Measurements from ENCODE around the gene PFKFB3.
"Not testable (repeated sequence)": the region's sequence is repeated elsewhere in the genome, so short reads cannot be mapped to it uniquely, and the experiment has no call there.

Gene PFKFB3

GRCh38 chr10:6178581-6178980 is 24.2 kb upstream of the PFKFB3 start:
- no peak for DNase-seq (ENCODE audit: low spot score)

GRCh38 chr10:6179078-6179477 is 23.7 kb upstream of the PFKFB3 start:
- DNase-seq (ENCODE audit: low spot score): no peak

GRCh38 chr10:6180480-6181110 is 22.1 kb upstream of the PFKFB3 start:
- DNase-seq (ENCODE audit: low spot score): no peak

GRCh38 chr10:6181249-6181648 is 21.5 kb upstream of the PFKFB3 start:
- DNase-seq (ENCODE audit: low spot score): no peak

GRCh38 chr10:6182454-6183098 is 20.2 kb upstream of the PFKFB3 start:
- no peak for DNase-seq (ENCODE audit: low spot score)

GRCh38 chr10:6185039-6185716 is 17.6 kb upstream of the PFKFB3 start:
- no peak for DNase-seq (ENCODE audit: low spot score)

- no peak for DNase-seq (ENCODE audit: low spot score)
Measured at GRCh38 chr10:6186894-6187256, 15.9 kb upstream of the PFKFB3 start.

- DNase-seq (ENCODE audit: low spot score): no peak
Measured at GRCh38 chr10:6187278-6187677, 15.5 kb upstream of the PFKFB3 start.

GRCh38 chr10:6190033-6190432 is 12.7 kb upstream of the PFKFB3 start:
- not testable (repeated sequence) for DNase-seq (ENCODE audit: low spot score)

GRCh38 chr10:6191147-6191546 is 11.6 kb upstream of the PFKFB3 start:
- no peak for DNase-seq (ENCODE audit: low spot score)

GRCh38 chr10:6191569-6191968 is 11.2 kb upstream of the PFKFB3 start:
- DNase-seq (ENCODE audit: low spot score): no peak

GRCh38 chr10:6193342-6193741 is 9.4 kb upstream of the PFKFB3 start:
- not testable (repeated sequence) for DNase-seq (ENCODE audit: low spot score)

GRCh38 chr10:6194311-6194710 is 8.4 kb upstream of the PFKFB3 start:
- DNase-seq (ENCODE audit: low spot score): no peak

- DNase-seq (ENCODE audit: low spot score): peak; percentile 64
Measured at GRCh38 chr10:6195376-6195775, 7.4 kb upstream of the PFKFB3 start.

- DNase-seq (ENCODE audit: low spot score): no peak
Measured at GRCh38 chr10:6195846-6196245, 6.9 kb upstream of the PFKFB3 start.

- DNase-seq (ENCODE audit: low spot score): not testable (repeated sequence)
Measured at GRCh38 chr10:6196524-6196923, 6.2 kb upstream of the PFKFB3 start.

GRCh38 chr10:6197321-6197720 is 5.4 kb upstream of the PFKFB3 start:
- no peak for DNase-seq (ENCODE audit: low spot score)

- no peak for DNase-seq (ENCODE audit: low spot score)
Measured at GRCh38 chr10:6198171-6198570, 4.6 kb upstream of the PFKFB3 start.

GRCh38 chr10:6199131-6199733 is 3.5 kb upstream of the PFKFB3 start:
- no peak for DNase-seq (ENCODE audit: low spot score)

GRCh38 chr10:6200440-6200733 is 2.3 kb upstream of the PFKFB3 start:
- DNase-seq (ENCODE audit: low spot score): no peak

GRCh38 chr10:6200734-6201515 is 1.8 kb upstream of the PFKFB3 start:
- no peak for DNase-seq (ENCODE audit: low spot score)

- DNase-seq (ENCODE audit: low spot score): peak; percentile 70
Measured at GRCh38 chr10:6201516-6201975, 1.2 kb upstream of the PFKFB3 start.

Measured in AG08396 (cell line).